ENCODE measurements around the gene ERP44.

The ERP44 gene

DNA sequence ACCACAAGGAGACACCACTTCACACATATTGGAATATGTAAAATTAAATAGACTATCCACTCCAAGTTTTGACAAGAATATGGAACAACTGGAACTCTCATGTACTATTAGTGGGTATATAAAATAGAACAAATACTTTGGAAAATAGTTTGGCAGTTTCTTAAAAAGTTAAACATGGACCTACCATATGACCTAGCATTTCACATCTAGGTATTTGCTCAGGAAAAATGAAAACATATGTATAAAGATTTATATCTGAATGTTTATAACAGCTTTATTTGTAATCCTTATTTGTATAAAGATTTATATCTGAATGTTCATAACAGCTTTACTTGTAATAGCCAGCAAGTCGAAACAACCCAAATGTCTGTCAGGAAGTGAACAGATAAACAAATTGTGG is 49.2 kb downstream of the ERP44 start:
- H3K27ac ChIP-seq: no peak overlapping the region
- TF ChIP-seq, protein P1, sequence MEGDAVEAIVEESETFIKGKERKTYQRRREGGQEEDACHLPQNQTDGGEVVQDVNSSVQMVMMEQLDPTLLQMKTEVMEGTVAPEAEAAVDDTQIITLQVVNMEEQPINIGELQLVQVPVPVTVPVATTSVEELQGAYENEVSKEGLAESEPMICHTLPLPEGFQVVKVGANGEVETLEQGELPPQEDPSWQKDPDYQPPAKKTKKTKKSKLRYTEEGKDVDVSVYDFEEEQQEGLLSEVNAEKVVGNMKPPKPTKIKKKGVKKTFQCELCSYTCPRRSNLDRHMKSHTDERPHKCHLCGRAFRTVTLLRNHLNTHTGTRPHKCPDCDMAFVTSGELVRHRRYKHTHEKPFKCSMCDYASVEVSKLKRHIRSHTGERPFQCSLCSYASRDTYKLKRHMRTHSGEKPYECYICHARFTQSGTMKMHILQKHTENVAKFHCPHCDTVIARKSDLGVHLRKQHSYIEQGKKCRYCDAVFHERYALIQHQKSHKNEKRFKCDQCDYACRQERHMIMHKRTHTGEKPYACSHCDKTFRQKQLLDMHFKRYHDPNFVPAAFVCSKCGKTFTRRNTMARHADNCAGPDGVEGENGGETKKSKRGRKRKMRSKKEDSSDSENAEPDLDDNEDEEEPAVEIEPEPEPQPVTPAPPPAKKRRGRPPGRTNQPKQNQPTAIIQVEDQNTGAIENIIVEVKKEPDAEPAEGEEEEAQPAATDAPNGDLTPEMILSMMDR (IDR thresholded peaks at IDR 0.05): no peak
- peaks cover 0 to 8% (median 8%) of the 10 kb centered on the region in 3 donors for H3K36me3 ChIP-seq
- intact Hi-C loops (cut with DNase I; ENCODE audit: low total_unique reads): no loop called here
- no peaks in the 10 kb centered on the region for H3K9me3 ChIP-seq
- H3K4me3 ChIP-seq: no peak overlapping the region
- no peak for DNase-seq
- no peaks in the 10 kb centered on the region for H3K4me1 ChIP-seq
- no peaks in the 10 kb centered on the region for H3K27me3 ChIP-seq

DNA sequence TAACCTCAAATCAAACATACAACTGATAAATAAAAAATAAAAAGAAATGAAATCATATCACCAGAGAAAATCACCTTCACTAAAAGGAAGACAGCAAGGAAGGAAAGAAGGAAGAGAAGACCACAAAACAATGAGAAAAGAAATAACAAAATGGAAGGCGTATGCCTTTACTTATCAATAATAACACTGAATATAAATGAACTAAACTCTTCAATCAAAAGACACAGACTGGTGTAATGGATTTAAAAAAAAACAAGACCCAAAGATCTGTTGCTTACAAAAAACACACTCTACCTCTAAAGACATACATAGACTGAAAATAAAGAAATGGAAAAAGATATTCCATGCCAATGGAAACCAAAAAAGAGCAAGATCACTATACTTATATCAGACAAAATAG is 60.3 kb downstream of the ERP44 start:
- Histone ChIP-seq H3K4me3 (no peak overlapping the region), H3K27ac (no peak overlapping the region), H3K4me1 (no peaks in the 10 kb centered on the region), H3K36me3 (peaks cover 0 to 13% (median 8%) of the 10 kb centered on the region in 3 donors), H3K9me3 (peaks cover 0 to 10% (median 0%) of the 10 kb centered on the region in 3 donors), H3K27me3 (no peaks in the 10 kb centered on the region)
- no peak for DNase-seq
- TF ChIP-seq, protein P1 (IDR thresholded peaks at IDR 0.05): no peak
- intact Hi-C loops (cut with DNase I; ENCODE audit: low total_unique reads): no loop called here

DNA sequence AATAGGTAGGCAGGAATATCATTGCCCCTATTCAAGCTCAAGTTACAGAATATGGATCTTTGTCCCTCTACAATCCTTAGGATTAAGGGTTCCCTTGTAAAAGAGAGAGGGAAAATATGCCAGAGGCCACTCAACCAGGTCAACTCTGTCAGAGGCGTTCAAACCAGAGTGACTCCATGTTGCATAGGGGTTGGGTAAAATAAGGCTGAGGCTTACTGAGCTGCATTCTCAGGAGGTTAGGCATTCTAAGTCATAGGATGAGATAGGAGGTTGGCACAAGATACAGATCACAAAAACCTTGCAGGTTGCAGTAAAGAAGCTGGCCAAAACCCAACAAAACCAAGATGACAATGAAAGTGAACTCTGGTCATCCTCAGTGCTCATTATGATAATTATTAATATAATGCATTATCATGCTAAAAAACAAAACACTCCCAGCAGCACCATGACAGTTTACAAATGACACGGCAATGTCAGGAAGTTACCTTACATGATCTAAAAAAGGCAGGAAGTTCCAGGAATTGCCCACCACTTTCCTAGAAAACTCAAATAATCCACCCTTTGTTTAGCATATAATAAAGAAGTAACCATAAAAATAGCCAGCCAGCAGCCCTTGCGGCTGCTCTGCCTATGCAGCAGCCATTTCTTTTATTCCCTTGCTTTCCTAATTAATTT is 64.8 kb downstream of the ERP44 start:
- Histone ChIP-seq H3K4me1 (no peaks in the 10 kb centered on the region), H3K9me3 (peaks cover 0 to 7% (median 0%) of the 10 kb centered on the region in 3 donors), H3K27me3 (no peaks in the 10 kb centered on the region), H3K27ac (no peak overlapping the region), H3K4me3 (no peak overlapping the region), H3K36me3 (peaks cover 0 to 13% (median 8%) of the 10 kb centered on the region in 3 donors)
- TF ChIP-seq, protein P1 (IDR thresholded peaks at IDR 0.05): no peak
- DNase-seq: no peak
- intact Hi-C loops (cut with DNase I; ENCODE audit: low total_unique reads): loop anchor here (5.0 kb wide), 1 partner anchor 183 kb away; no protein-coding TSS in a partner anchor

DNA sequence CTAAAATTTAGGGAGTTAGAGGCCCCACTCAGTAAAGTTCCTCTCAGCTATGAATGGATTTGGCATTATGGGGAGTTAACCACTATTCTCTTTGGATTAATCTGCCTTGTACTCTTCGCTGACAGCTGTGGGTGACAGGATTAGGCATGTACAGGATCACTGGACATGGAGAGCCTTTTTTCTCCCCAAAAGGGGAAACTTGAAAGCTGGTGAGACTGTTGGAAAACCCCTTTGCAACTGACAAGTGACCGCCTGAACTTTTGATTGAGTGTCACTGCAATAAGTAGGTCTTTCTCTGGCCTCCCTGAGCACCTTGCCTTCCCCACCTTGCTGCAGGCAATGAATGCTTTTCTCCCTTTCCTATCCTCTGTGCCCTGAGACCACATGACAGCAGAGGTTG is 68.3 kb downstream of the ERP44 start:
- TF ChIP-seq, protein P1 (IDR thresholded peaks at IDR 0.05): no peak
- Histone ChIP-seq H3K27me3 (no peaks in the 10 kb centered on the region), H3K4me1 (no peaks in the 10 kb centered on the region), H3K4me3 (no peak overlapping the region), H3K9me3 (no peaks in the 10 kb centered on the region), H3K36me3 (peaks cover 4 to 6% (median 6%) of the 10 kb centered on the region in 3 donors), H3K27ac (no peak overlapping the region)
- no peak for DNase-seq
- intact Hi-C loops (cut with DNase I; ENCODE audit: low total_unique reads): loop anchor here (5.0 kb wide), 1 partner anchor 187 kb away; no protein-coding TSS in a partner anchor

DNA sequence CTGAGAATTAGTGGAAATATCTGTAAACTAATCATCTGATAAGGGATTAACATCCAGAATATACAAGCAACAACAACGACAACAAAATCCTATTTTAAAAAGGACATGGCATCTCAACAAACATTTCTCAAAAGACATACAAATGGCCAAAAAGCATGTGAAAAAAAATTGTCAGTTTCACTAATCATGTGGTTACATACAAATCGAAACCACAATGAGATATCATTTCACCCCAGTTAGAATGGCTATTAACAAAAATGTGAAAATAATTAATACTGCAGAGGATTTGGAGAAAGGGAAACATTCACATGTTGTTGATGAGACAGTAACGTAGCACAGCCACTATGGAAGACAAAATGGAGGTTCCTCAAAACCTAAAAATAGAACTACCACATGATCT is 69.5 kb downstream of the ERP44 start:
- TF ChIP-seq, protein P1 (IDR thresholded peaks at IDR 0.05): no peak
- Histone ChIP-seq H3K4me1 (no peaks in the 10 kb centered on the region), H3K27ac (no peak overlapping the region), H3K36me3 (peaks cover 4 to 15% (median 13%) of the 10 kb centered on the region in 3 donors), H3K27me3 (no peaks in the 10 kb centered on the region), H3K4me3 (no peak overlapping the region), H3K9me3 (peaks cover 0 to 8% (median 7%) of the 10 kb centered on the region in 3 donors)
- intact Hi-C loops (cut with DNase I; ENCODE audit: low total_unique reads): no loop called here
- no peak for DNase-seq

All from tibial artery (tissue), 4 donors.